CD14-positive monocyte (primary cell): ENCODE measurements around the gene SMTN. TPM values are rescaled to one million over a fixed set of nuclear protein-coding genes. Genes with fewer than 3 reads are reported as not detected.
A peak's percentile ranks its signal among the peaks of the same experiment; 100 is the strongest.

Source experiments
- DNase-seq, 3 donors: peaks; one replicate each; pipeline ENCODE4 v3.0.0-alpha.2; 2011 to 2022
- H2AFZ ChIP-seq: 2 replicates; pipeline ENCODE4 v1.6.0; 2012; ENCODE audit warnings: mild to moderate bottlenecking, low read depth, low read length, inconsistent platforms; ENCODE audit not compliant: insufficient read depth, poor library complexity, severe bottlenecking
- H3K27ac ChIP-seq, 2 donors: 1 replicate in 1 of 2; 2 replicates in 1 of 2; pipeline ENCODE4 v1.5.1; 2012 to 2013; ENCODE audit warnings: low read length in 2 of 2, control low read depth in 1 of 2, inconsistent platforms in 1 of 2, low read depth in 1 of 2, mild to moderate bottlenecking in 1 of 2
- H3K27me3 ChIP-seq, 2 donors: one replicate each; pipeline versions ENCODE4 v1.6.0 to v1.6.1; 2011 to 2013; ENCODE audit warnings: low read length in 2 of 2; ENCODE audit not compliant: control insufficient read depth in 2 of 2, insufficient read depth in 2 of 2
- H3K36me3 ChIP-seq, 2 donors: replicated peaks in 1 of 2; 1 replicate in 1 of 2; 2 replicates in 1 of 2; pipeline versions ENCODE4 v1.5.1 to v1.6.1; 2012 to 2013; ENCODE audit warnings: low read length in 2 of 2, control low read depth in 1 of 2, inconsistent platforms in 1 of 2, mild to moderate bottlenecking in 1 of 2; ENCODE audit not compliant: insufficient read depth in 2 of 2, control insufficient read depth in 1 of 2
- H3K4me1 ChIP-seq, 2 donors: 1 replicate in 1 of 2; 2 replicates in 1 of 2; pipeline versions ENCODE4 v1.5.1 to v1.6.1; 2012 to 2013; ENCODE audit warnings: low read length in 2 of 2, control low read depth in 1 of 2, inconsistent platforms in 1 of 2, mild to moderate bottlenecking in 1 of 2, moderate library complexity in 1 of 2; ENCODE audit not compliant: insufficient read depth in 2 of 2, control insufficient read depth in 1 of 2
- H3K4me2 ChIP-seq: replicated peaks from 2 replicates; pipeline ENCODE3; 2012; ENCODE audit warnings: low read length, moderate library complexity, mild to moderate bottlenecking; ENCODE audit not compliant: poor library complexity, severe bottlenecking; ENCODE audit errors: extremely low read depth
- H3K4me3 ChIP-seq, 3 experiments: fragments of 200-600 bp in 1 of 3; sonication (generic) in 1 of 3; replicated peaks in 1 of 3; 1 replicate in 2 of 3; 2 replicates in 1 of 3; pipeline ENCODE4 v1.5.1; 2011 to 2013; ENCODE audit warnings: low read length in 3 of 3, mild to moderate bottlenecking in 3 of 3, control low read depth in 2 of 3, low read depth in 2 of 3, inconsistent platforms in 1 of 3, moderate library complexity in 1 of 3
- H3K79me2 ChIP-seq: 2 replicates; pipeline ENCODE4 v1.6.0; 2012; ENCODE audit warnings: mild to moderate bottlenecking, control low read depth, inconsistent platforms, low read length, moderate library complexity; ENCODE audit not compliant: insufficient read depth
- H3K9ac ChIP-seq: 2 replicates; pipeline ENCODE4 v1.6.0; 2017; ENCODE audit warnings: low read length, mild to moderate bottlenecking; ENCODE audit not compliant: insufficient read depth, poor library complexity, severe bottlenecking
- H3K9me3 ChIP-seq, 2 donors: replicated peaks in 1 of 2; 1 replicate in 1 of 2; 2 replicates in 1 of 2; pipeline versions ENCODE4 v1.5.1 to v1.6.1; 2012 to 2013; ENCODE audit warnings: low read length in 2 of 2, control low read depth in 1 of 2; ENCODE audit not compliant: control insufficient read depth in 1 of 2, insufficient read depth in 1 of 2
- H4K20me1 ChIP-seq: 2 replicates; pipeline ENCODE4 v1.6.0; 2012; ENCODE audit warnings: mild to moderate bottlenecking, low read length, control low read depth, moderate library complexity; ENCODE audit not compliant: insufficient read depth
- H3K27ac Mint-ChIP-seq, 7 donors: one replicate each; pipeline ENCODE4 v1.8.0; 2020; ENCODE audit warnings: mild to moderate bottlenecking in 7 of 7, mixed read lengths in 7 of 7, moderate library complexity in 6 of 7, inconsistent platforms in 2 of 7
- H3K27me3 Mint-ChIP-seq, 3 donors: one replicate each; pipeline ENCODE4 v1.8.0; 2021 to 2022; ENCODE audit warnings: low read depth in 3 of 3, mild to moderate bottlenecking in 3 of 3, mixed read lengths in 3 of 3, moderate library complexity in 3 of 3, inconsistent platforms in 1 of 3
- H3K36me3 Mint-ChIP-seq, 2 donors: one replicate each; pipeline ENCODE4 v1.8.0; 2020; ENCODE audit warnings: mixed read lengths in 2 of 2, inconsistent platforms in 1 of 2, mild to moderate bottlenecking in 1 of 2
- H3K4me1 Mint-ChIP-seq: one replicate; pipeline ENCODE4 v1.8.0; 2020; ENCODE audit warnings: mild to moderate bottlenecking, mixed read lengths
- H3K4me3 Mint-ChIP-seq, 2 donors: one replicate each; pipeline ENCODE4 v1.8.0; 2020; ENCODE audit warnings: mild to moderate bottlenecking in 2 of 2, mixed read lengths in 2 of 2, moderate library complexity in 1 of 2
- H3K9me3 Mint-ChIP-seq, 7 donors: one replicate each; pipeline ENCODE4 v1.8.0; 2020 to 2022; ENCODE audit warnings: mixed read lengths in 7 of 7, mild to moderate bottlenecking in 6 of 7, moderate library complexity in 6 of 7, inconsistent platforms in 2 of 7
- WGBS: methylation state at CpG from one replicate; pipeline ENCODE4 v1.1.5; 2013; ENCODE audit warnings: missing lambda C conversion rate; ENCODE audit not compliant: insufficient coverage; 5-methylcytosine and 5-hydroxymethylcytosine counted together
- intact Hi-C, 2 donors: fragments of 100-400 bp; cut with micrococcal nuclease; formaldehyde crosslinking; loops; one replicate each; pipeline versions ENCODE4 v1.15.0 to v1.15.1; 2023
- polyA minus RNA-seq: library from RNA; depleted of rRNA, polyadenylated mRNA; stranded (reverse); fragments of >200 nt; gene quantifications from 2 replicates; pipeline ENCODE4 v1.2.3, GENCODE V29; 2012
- polyA plus RNA-seq, 3 donors: library from polyadenylated mRNA; depleted of rRNA in 1 of 3; unstranded in 2 of 3; stranded (reverse) in 1 of 3; fragments of 300-500 nt in 2 of 3; fragments of >200 nt in 1 of 3; fragmentation: Illumina TruSeq in 2 of 3; gene quantifications; 1 replicate in 2 of 3; 2 replicates in 1 of 3; pipeline ENCODE4 v1.2.3, GENCODE V29; 2012 to 2021
- total RNA-seq, 12 experiments: library from RNA in 1 of 12; stranded (reverse) in 1 of 12; fragments of 120-200 nt in 1 of 12; gene quantifications; one replicate each; pipeline ENCODE4 v1.2.4 and lab custom pipeline; 2013 to 2026; ENCODE audit warnings: mixed read lengths in 6 of 12, inconsistent platforms in 1 of 12
- TF ChIP-seq, protein P1 (sequence below): fragments of 200-600 bp; IDR thresholded peaks from one replicate; pipeline ENCODE4 v1.8.0; 2022; ENCODE audit warnings: antibody characterized with exemption, mild to moderate bottlenecking

SMTN gene
- 4.5 TPM for total RNA-seq (2013)
- polyA plus RNA-seq (10 to 100 TPM in 1 of 3 donors, under 1 TPM in 2; 0.87 to 13.3 (median 0.88) TPM), polyA minus RNA-seq (6.5 and 6.7 TPM in 2 replicates), total RNA-seq (lab: John Stamatoyannopoulos, UW) (4.2 to 12.5 (median 8.2) reads per million in 11 experiments)

DNA sequence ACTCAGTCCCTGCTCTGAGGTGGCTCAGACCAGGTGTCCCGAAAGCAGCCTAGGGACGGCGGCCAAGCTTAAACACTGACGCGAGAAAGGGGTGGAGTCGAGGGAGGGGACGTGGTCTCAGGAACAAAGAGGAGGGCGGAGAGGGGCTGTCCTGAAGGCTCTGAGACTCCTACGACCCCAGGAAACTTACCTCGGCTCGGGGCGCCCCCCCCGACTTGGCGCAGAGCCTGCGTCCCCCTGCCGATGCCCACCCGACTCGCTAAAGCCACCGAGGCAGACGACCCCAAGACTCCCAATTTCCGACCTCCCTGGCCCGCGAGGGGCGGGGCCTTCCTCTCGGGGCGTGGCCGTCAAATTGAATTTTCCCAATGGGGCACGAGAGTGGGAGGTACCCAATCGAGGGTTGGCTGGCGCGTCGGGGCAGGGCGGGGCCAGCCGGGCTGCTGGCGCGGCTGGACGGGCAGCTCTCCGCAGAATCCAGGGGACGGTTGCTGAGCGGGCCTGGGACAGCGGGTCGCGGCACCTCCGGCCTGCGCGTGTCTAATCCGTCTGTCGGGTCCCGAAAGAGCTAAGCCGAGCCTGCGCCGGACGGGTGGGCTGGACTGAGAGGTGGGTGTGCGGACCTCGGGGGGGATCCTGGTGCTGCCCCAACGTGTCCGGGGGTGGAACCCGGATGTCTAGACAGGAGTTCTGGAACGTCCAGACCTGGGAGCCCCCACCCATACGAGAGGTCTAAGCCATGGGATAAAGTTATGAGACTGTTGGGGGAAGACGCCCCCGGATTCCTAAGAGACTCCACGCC, at the start of gene SMTN:
TSS of gene SMTN (plus strand) at position 471 of the 802 bp plus-strand sequence. CDS start 1,941 bp downstream, outside the sequence.
- Histone ChIP-seq H3K36me3 (no peaks in the 10 kb centered on the region), H3K4me1 (peaks cover 40 to 53% of the 10 kb centered on the region in 2 donors), H3K9ac (peak within 1 kb of the TSS; percentile 65), H2AFZ (peak within 1 kb of the TSS; percentile 93), H3K27me3 (no peaks in the 10 kb centered on the region), H3K9me3 (no peaks in the 10 kb centered on the region), H3K27ac (peak within 1 kb of the TSS in 1 of 2 donors; percentile 64), H4K20me1 (no peaks in the 10 kb centered on the region), H3K79me2 (peaks cover 9% of the 10 kb centered on the region), H3K4me3 (peak within 1 kb of the TSS; percentile 56 to 85 (median 75)), H3K4me2 (peak within 1 kb of the TSS; percentile 90)
- intact Hi-C loops: loop anchor here (5.0 kb wide), 3 partner anchors 81 to 134 kb away; partner anchors contain the start of genes MORC2 (in 2 of the 2), TUG1 (in 2 of the 2) and RNF185 (in 1 of the 2)
- Mint-ChIP-seq H3K36me3 (no peaks in the 10 kb centered on the region), H3K9me3 (peaks cover 0 to 1% (median 0%) of the 10 kb centered on the region in 7 donors), H3K4me3 (peak within 1 kb of the TSS; percentile 83 to 94), H3K4me1 (peaks cover 45% of the 10 kb centered on the region), H3K27me3 (peaks cover 3 to 6% (median 4%) of the 10 kb centered on the region in 3 donors), H3K27ac (peak within 1 kb of the TSS in 6 of 7 donors; percentile 40 to 87 (median 74))
- DNase-seq: peak; percentile 76 to 86 (median 80)
- TF ChIP-seq, protein P1, sequence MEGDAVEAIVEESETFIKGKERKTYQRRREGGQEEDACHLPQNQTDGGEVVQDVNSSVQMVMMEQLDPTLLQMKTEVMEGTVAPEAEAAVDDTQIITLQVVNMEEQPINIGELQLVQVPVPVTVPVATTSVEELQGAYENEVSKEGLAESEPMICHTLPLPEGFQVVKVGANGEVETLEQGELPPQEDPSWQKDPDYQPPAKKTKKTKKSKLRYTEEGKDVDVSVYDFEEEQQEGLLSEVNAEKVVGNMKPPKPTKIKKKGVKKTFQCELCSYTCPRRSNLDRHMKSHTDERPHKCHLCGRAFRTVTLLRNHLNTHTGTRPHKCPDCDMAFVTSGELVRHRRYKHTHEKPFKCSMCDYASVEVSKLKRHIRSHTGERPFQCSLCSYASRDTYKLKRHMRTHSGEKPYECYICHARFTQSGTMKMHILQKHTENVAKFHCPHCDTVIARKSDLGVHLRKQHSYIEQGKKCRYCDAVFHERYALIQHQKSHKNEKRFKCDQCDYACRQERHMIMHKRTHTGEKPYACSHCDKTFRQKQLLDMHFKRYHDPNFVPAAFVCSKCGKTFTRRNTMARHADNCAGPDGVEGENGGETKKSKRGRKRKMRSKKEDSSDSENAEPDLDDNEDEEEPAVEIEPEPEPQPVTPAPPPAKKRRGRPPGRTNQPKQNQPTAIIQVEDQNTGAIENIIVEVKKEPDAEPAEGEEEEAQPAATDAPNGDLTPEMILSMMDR: no peak
- whole genome bisulfite sequencing: under 1% methylated on average over 53 of the region's 63 CpGs

DNA sequence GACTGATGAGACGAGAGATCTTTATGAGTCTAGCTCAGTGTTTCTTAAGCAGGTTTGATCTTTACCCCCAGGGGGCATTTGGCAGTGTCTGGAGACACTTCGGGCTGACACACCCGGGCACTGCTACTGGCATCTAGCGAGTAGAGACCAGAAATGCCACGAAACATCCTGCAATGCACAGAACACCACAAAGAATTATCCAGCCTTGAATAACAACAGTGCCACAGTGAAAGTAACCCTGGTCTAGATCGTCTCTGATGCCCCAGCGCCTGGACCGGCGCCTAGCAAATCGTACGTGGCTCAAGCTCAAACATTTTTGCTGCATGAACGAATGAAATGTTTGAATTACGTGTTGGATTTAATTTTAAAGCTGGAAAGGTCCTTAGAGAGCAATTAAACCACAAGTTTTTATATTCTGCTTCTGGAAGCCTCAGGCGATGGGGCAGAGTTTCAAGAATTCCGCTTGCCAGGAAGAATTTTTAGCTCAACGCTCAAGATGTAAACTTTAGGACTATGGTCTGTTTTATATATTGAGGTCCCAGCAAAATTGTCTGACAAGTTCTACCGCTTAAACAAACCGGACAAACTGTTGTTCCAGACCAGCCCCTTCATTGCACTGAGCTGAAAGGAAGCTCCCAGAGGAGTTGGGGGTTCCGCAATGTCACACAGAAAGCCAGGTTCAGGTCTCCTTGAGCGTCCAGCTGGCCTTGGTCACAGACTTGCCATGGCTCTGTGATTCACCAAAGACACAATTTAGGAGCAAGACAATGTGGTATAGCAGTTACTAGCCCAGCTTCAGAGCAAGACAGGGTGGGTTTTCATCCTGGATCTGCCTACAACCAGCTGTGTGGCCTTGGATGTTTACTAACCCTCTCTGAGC, 44.2 kb upstream of the SMTN start:
- TF ChIP-seq, protein P1: no peak
- no peak overlapping the region for H3K4me2 ChIP-seq
- no peaks in the 10 kb centered on the region for H3K36me3 ChIP-seq
- Mint-ChIP-seq H3K4me3 (no peak overlapping the region), H3K36me3 (no peaks in the 10 kb centered on the region), H3K4me1 (no peaks in the 10 kb centered on the region), H3K27me3 (peaks cover 1 to 4% (median 3%) of the 10 kb centered on the region in 3 donors), H3K27ac (no peak overlapping the region), H3K9me3 (peaks cover 0 to 2% (median 0%) of the 10 kb centered on the region in 7 donors)
- no peaks in the 10 kb centered on the region for H3K27me3 ChIP-seq
- 85% methylated on average over 14 of the region's 20 CpGs for whole genome bisulfite sequencing
- no peaks in the 10 kb centered on the region for H3K9me3 ChIP-seq
- no peaks in the 10 kb centered on the region for H4K20me1 ChIP-seq
- DNase-seq: no peak
- no peaks in the 10 kb centered on the region for H3K79me2 ChIP-seq
- no peaks in the 10 kb centered on the region for H3K4me1 ChIP-seq
- H3K9ac ChIP-seq: no peak overlapping the region
- intact Hi-C loops: no loop called here
- H3K27ac ChIP-seq: no peak overlapping the region
- H2AFZ ChIP-seq: no peak overlapping the region
- H3K4me3 ChIP-seq: no peak overlapping the region
